Uterus (tissue), 4 donors: Measurements from ENCODE around the gene TMPRSS3. TPM values are rescaled to one million over a fixed set of nuclear protein-coding genes. Genes with fewer than 3 reads are reported as not detected.

Experiments
- DNase-seq, 2 donors: peaks; one replicate each; pipeline ENCODE4 v3.0.0-alpha.2; 2019 to 2020
- H3K27ac ChIP-seq, 2 donors: fragments of 200-600 bp; sonication (generic); 1 replicate in 1 of 2; 2 replicates in 1 of 2; pipeline ENCODE4 v1.5.1; 2016 to 2018
- H3K27me3 ChIP-seq, 2 donors: fragments of 200-600 bp; sonication (generic); one replicate each; pipeline ENCODE4 v1.5.1; 2018 to 2019; ENCODE audit warnings: control low read depth in 1 of 2
- H3K36me3 ChIP-seq, 2 donors: fragments of 200-600 bp; sonication (generic); one replicate each; pipeline ENCODE4 v1.5.1; 2019; ENCODE audit warnings: control low read depth in 1 of 2
- H3K4me1 ChIP-seq, 2 donors: fragments of 200-600 bp; sonication (generic); one replicate each; pipeline ENCODE4 v1.5.1; 2018 to 2019; ENCODE audit warnings: control low read depth in 1 of 2
- H3K4me3 ChIP-seq, 2 donors: fragments of 200-600 bp; sonication (generic); 1 replicate in 1 of 2; 2 replicates in 1 of 2; pipeline ENCODE4 v1.5.1; 2018 to 2019; ENCODE audit warnings: mild to moderate bottlenecking in 1 of 2
- H3K9me3 ChIP-seq, 2 donors: fragments of 200-600 bp; sonication (generic); one replicate each; pipeline ENCODE4 v1.5.1; 2019; ENCODE audit warnings: control low read depth in 1 of 2
- POLR2A ChIP-seq, 2 donors: fragments of 450-650 bp; IDR thresholded peaks; one replicate each; pipeline ENCODE4 v1.6.1; 2016; ENCODE audit warnings: antibody characterized with exemption in 2 of 2, mild to moderate bottlenecking in 1 of 2, moderate library complexity in 1 of 2
- intact Hi-C: fragments of 100-400 bp; cut with DNase I; formaldehyde crosslinking; loops from one replicate; pipeline ENCODE4 v1.15.1; 2023; ENCODE audit warnings: low total_unique reads
- total RNA-seq, 4 donors: library from RNA; depleted of rRNA in 3 of 4; stranded (reverse); fragments of >200 nt in 3 of 4; gene quantifications; one replicate each; pipeline versions ENCODE4 v1.1.0 to v1.2.4, GENCODE V29; 2014 to 2023
- TF ChIP-seq, protein P1 (sequence below), 4 experiments: fragments of 200-600 bp in 2 of 4; fragments of 450-650 bp in 2 of 4; sonication (generic) in 2 of 4; IDR thresholded peaks; one replicate each; pipeline ENCODE4 v1.5.1; 2016 to 2019; ENCODE audit warnings: antibody characterized with exemption in 4 of 4, mild to moderate bottlenecking in 2 of 4, moderate library complexity in 1 of 4
- donor health status: DM: yes; HTN: yes; CAD: no.

The TMPRSS3 gene
- total RNA-seq, 4 donors from 2014 or later, result 0.18 to 4.4 TPM; not detected in 2

DNA sequence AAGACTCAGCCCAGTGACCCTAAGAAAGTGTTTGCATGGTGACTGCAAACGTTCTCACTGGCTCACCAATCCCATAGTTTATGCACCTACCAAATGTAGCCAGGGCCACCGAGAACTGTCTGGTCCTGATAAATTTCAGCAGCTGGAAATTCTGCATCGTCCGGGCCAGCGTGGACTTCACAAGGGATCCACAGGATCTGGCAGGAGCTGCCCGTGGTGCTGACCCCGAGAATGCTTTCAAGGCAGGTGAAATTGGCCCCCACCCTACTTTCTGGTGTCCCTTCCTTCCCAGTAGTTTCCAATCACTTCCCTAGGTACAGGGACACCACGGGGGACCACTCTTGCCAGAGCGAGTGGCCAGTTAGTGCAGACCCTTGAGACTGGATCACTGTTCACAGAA lies 34.0 kb upstream of the TMPRSS3 start:
- H3K36me3 ChIP-seq, result no peaks in the 10 kb centered on the region
- no peak for TF ChIP-seq POLR2A (IDR thresholded peaks at IDR 0.05)
- TF ChIP-seq, protein P1, sequence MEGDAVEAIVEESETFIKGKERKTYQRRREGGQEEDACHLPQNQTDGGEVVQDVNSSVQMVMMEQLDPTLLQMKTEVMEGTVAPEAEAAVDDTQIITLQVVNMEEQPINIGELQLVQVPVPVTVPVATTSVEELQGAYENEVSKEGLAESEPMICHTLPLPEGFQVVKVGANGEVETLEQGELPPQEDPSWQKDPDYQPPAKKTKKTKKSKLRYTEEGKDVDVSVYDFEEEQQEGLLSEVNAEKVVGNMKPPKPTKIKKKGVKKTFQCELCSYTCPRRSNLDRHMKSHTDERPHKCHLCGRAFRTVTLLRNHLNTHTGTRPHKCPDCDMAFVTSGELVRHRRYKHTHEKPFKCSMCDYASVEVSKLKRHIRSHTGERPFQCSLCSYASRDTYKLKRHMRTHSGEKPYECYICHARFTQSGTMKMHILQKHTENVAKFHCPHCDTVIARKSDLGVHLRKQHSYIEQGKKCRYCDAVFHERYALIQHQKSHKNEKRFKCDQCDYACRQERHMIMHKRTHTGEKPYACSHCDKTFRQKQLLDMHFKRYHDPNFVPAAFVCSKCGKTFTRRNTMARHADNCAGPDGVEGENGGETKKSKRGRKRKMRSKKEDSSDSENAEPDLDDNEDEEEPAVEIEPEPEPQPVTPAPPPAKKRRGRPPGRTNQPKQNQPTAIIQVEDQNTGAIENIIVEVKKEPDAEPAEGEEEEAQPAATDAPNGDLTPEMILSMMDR (IDR thresholded peaks at IDR 0.05), result no peak
- DNase-seq, result no peak
- no peaks in the 10 kb centered on the region for H3K4me1 ChIP-seq
- no peaks in the 10 kb centered on the region for H3K27me3 ChIP-seq
- no peak overlapping the region for H3K4me3 ChIP-seq
- no peak overlapping the region for H3K27ac ChIP-seq
- intact Hi-C loops, result no loop called here
- peaks cover 0 to 3% of the 10 kb centered on the region in 2 donors for H3K9me3 ChIP-seq

DNA sequence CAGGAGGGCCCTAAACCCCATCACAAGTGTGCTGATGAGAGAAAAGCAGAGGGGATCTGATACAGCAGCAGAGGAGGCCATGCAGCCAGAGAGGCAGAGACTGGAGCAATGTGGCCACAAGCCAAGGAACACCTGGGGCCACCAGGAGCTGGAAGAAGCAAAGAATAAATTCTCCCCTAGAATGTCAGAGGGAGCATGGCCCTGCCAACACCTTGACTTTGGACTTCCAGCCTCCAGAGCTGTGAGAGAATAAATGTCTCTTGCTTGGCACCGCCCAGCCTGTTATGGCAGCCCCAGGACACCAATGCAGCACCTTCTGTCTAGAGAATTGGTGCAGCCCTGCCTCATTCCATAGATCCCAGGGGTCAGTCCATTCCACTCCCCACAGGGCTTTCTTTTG lies 33.2 kb upstream of the TMPRSS3 start:
- DNase-seq, result no peak
- Histone ChIP-seq H3K9me3 (peaks cover 0 to 3% of the 10 kb centered on the region in 2 donors), H3K4me1 (no peaks in the 10 kb centered on the region), H3K27ac (no peak overlapping the region), H3K27me3 (no peaks in the 10 kb centered on the region), H3K4me3 (no peak overlapping the region), H3K36me3 (no peaks in the 10 kb centered on the region)
- intact Hi-C loops, result no loop called here
- TF ChIP-seq, protein P1 (IDR thresholded peaks at IDR 0.05), result no peak
- no peak for TF ChIP-seq POLR2A (IDR thresholded peaks at IDR 0.05)

DNA sequence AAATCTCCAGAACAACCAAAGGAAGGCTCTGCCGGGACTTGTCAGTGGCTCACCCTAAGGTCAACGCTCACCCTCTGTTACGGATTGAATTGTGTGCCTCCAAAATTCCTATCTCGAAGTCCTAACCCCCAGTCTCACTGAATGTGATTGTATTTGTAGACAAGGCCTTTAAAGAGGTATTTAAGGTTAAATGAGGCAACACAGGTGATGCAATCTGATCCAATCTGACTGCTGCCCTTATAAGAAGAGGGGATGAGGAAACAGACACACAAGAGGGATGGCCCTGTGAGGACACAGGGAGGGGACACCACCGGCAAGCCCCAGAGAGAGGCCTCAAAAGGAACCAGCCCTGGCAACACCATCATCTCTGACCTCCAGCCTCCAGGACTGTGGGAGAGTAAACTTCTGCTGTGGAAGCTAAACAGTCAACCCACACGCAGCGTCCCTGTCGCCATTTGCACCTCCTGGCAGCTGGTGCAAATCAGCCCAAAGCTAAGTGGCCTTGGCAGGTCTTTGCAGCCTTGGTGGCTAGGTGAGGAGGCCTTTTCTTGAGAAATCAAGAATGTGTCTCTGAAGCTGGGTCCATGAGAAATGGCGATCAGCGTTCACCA lies 32.1 kb upstream of the TMPRSS3 start:
- H3K9me3 ChIP-seq, result peaks cover 0 to 3% of the 10 kb centered on the region in 2 donors
- no peaks in the 10 kb centered on the region for H3K36me3 ChIP-seq
- no peak overlapping the region for H3K27ac ChIP-seq
- no peak for TF ChIP-seq POLR2A (IDR thresholded peaks at IDR 0.05)
- TF ChIP-seq, protein P1 (IDR thresholded peaks at IDR 0.05), result no peak
- no peak overlapping the region for H3K4me3 ChIP-seq
- intact Hi-C loops, result no loop called here
- H3K4me1 ChIP-seq, result no peaks in the 10 kb centered on the region
- no peak for DNase-seq
- no peaks in the 10 kb centered on the region for H3K27me3 ChIP-seq

DNA sequence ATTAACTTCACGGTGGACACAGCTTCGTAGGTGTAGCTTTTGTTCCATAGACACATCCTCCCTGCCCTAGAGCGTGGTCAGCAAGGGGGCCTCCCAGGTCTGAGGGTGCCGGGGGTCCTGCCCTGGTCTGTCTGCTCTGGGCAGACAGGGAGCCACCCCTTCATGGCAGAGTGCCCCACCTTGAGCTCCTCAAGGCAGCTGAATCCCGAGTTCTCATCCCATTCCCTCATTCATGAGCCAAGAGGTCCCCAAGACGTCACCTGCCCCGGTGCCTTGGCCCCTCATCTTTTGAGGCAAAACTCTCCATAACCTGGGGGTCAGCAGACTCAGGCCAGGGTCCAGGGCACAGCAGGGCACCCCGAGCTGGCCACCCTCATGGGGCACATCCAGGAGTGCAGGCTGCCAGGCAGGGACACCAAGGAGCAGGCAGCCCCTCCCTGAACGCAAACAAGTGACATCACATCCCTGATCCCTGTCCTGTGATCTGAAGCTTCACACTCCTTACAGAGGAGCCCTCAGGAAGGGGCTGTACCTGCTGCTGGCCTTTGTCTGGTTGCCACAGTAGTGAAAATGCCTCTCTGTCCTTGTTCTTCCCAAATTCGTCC lies 31.1 kb upstream of the TMPRSS3 start:
- no peak for DNase-seq
- H3K4me3 ChIP-seq, result no peak overlapping the region
- intact Hi-C loops, result no loop called here

DNA sequence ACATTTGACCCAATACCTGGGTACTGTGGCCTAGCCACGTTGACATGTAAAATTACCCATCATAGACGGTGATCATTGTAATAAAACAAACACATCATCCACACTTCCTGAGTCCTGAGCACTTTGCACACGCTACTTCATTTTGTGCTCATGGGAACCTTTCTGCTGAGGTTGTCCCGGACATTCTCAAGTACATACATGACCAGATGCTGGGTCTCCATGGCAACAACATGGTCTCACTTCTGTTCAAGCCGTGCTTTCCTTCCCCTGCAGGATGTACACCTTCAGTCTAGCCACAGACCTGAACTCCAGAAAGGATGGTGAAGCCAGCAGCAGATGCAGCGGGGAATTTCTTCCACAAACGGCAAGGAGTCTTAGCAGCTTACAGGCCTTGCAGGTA lies 30.6 kb upstream of the TMPRSS3 start:
- intact Hi-C loops, result no loop called here
- Histone ChIP-seq H3K9me3 (no peaks in the 10 kb centered on the region), H3K36me3 (no peaks in the 10 kb centered on the region), H3K4me1 (no peaks in the 10 kb centered on the region), H3K27me3 (no peaks in the 10 kb centered on the region), H3K27ac (no peak overlapping the region), H3K4me3 (no peak overlapping the region)
- TF ChIP-seq POLR2A (IDR thresholded peaks at IDR 0.05), result no peak
- TF ChIP-seq, protein P1 (IDR thresholded peaks at IDR 0.05), result no peak
- no peak for DNase-seq

More for the DNA sequence above, 31.1 kb upstream of the TMPRSS3 start:
- H3K36me3 ChIP-seq, result no peaks in the 10 kb centered on the region
- H3K27me3 ChIP-seq, result no peaks in the 10 kb centered on the region
- H3K27ac ChIP-seq, result no peak overlapping the region
- no peaks in the 10 kb centered on the region for H3K4me1 ChIP-seq
- peaks cover 0 to 3% of the 10 kb centered on the region in 2 donors for H3K9me3 ChIP-seq
- TF ChIP-seq, protein P1 (IDR thresholded peaks at IDR 0.05), result no peak
- no peak for TF ChIP-seq POLR2A (IDR thresholded peaks at IDR 0.05)
